ENCODE results near the gene PLCD1.
A peak's percentile ranks its signal among the peaks of the same experiment; 100 is the strongest.
"Not testable (repeated sequence)": the region's sequence is repeated elsewhere in the genome, so short reads cannot be mapped to it uniquely, and the experiment has no call there.

The PLCD1 gene

DNA sequence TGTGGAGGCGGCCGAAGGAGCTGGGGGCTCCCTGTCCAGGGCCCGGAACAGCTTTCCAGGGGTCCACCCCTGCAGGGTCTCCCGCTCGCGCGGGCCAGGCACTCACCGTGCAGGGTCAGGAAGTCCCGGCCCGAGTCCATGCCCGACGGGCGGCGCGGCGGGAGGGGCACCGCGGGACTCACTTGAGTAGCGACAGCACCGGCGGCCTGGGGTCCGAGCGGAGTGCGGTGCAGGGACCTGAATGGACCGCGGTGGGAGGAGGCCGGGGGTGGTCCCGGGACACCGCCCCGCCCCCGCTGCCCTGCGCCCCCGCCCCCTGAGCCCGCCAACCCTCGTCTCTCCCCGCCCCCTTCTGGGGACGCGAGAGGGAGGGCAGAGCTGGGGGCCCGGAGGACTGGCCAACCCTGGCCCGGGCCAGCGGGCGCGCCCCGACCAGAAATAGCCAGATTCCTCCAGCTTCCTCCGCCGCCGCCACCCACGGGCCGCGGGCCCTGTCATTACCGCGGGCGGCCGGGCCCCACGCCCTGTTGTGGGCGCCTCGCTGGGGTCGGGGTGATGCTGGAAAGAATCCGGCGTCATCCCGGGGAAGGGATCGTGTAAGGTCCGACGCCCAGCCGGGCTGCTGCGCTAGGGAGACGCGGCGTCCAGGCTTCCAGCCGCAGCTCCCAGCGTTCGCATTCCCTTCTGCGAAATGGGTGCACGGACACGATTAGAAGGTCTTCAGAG, at the start of gene PLCD1:
PLCD1 (minus strand) TSS at position 243 of the 726 bp plus-strand sequence; CDS start at position 140, 103 bp downstream.
- DNase-seq (ENCODE audit: low read depth) = no peak

DNA sequence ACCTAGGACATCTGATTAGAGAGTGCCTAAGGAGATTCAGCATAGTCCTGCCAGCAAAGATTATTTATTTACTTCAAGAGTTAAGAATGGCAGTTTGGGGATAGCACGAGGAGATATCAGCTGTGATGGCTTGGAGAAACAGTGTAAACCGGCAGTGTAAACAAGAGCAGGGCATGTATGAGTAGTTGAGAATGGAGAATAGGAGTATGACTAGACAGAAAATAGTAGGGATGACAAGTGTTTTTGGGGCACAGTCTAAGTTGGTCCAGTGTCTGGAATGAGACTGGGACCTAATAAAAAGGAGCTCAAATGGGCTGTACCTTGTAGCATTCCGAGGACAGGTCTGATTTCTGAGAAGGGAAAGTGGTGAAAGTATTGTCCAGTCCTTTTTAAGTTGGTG, 47.6 kb upstream of the PLCD1 start:
- not testable (repeated sequence) for DNase-seq (ENCODE audit: low read depth)

DNA sequence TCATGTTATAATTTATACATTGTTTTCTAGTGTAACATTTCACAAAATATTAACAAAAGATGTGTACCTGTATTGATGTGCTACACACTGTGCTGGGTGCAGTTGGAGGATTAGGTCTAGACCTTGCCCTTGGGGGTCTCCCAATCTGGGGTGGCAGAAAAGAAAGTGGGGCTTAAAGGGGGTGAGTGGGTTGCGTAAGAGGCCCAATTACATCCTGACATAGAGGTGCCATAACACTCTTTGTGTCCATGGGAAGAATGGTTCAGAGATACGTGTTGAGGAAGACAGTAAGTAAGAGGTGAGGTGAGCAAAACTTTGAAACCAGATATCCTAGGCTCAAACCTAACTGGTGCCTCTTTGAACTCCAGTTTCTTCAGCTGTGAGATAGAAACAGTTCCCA, 40.6 kb upstream of the PLCD1 start:
- no peak for DNase-seq (ENCODE audit: low read depth)

- no peak for DNase-seq (ENCODE audit: low read depth)
Measured at GRCh38 chr3:38067508-38068233, 38.2 kb upstream of the PLCD1 start.

- not testable (repeated sequence) for DNase-seq (ENCODE audit: low read depth)
Measured at GRCh38 chr3:38064453-38064852, 35.0 kb upstream of the PLCD1 start.

- DNase-seq (ENCODE audit: low read depth) = no peak
Measured at GRCh38 chr3:38062809-38063208, 33.4 kb upstream of the PLCD1 start.

DNA sequence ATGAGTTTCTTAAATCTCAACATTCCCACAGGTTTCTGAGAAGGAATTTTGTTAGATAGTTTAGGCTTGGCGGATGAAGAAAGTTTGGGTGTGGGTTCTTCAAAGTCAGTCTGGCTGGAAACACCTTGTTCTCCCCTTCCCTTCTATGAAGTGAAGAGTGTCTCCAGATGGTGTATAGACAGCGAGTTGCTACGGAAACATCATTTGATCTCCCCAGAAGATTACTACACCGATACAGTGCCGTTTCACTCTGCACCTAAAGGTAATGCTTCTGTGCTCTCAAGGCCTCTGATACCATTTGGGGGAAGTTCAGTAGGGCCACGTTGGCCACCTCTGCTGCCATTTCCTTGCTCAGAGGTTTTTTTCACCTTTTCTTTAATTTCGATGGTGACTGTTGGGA, 30.1 kb upstream of the PLCD1 start:
- no peak for DNase-seq (ENCODE audit: low read depth)

GRCh38 chr3:38059148-38059547, 29.7 kb upstream of the PLCD1 start:
- DNase-seq (ENCODE audit: low read depth) = no peak

- DNase-seq (ENCODE audit: low read depth) = no peak
Measured at GRCh38 chr3:38054499-38055001, 25.1 kb upstream of the PLCD1 start.

DNA sequence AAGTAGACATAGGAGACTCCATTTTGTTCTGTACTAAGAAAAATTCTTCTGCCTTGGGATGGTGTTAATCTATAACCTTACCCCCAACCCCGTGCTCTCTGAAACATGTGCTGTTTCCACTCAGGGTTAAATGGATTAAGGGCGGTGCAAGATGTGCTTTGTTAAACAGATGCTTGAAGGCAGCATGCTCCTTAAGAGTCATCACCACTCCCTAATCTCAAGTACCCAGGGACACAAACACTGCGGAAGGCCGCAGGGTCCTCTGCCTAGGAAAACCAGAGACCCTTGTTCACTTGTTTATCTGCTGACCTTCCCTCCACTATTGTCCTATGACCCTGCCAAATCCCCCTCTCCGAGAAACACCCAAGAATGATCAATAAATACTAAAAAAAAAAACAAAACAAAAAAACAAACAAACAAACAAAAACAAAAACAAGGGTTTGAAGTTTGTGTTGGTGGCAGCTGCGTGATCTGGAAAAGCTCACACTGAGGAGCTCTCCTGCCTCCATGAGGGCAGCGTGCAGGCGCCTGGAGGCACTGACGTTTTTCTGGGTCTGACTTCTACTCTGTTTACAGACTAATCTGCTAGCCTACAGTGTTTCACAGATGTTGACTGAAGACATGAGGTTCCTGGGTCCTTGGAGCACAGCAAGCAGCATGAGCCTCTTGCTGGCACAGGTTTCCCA, 24.5 kb upstream of the PLCD1 start:
- not testable (repeated sequence) for DNase-seq (ENCODE audit: low read depth)

- not testable (repeated sequence) for DNase-seq (ENCODE audit: low read depth)
Measured at GRCh38 chr3:38053286-38053685, 23.8 kb upstream of the PLCD1 start.

GRCh38 chr3:38051131-38051530, 21.7 kb upstream of the PLCD1 start:
- no peak for DNase-seq (ENCODE audit: low read depth)

- DNase-seq (ENCODE audit: low read depth) = no peak
Measured at GRCh38 chr3:38049358-38050126, 20.1 kb upstream of the PLCD1 start.

GRCh38 chr3:38047896-38048295, 18.5 kb upstream of the PLCD1 start:
- no peak for DNase-seq (ENCODE audit: low read depth)

DNA sequence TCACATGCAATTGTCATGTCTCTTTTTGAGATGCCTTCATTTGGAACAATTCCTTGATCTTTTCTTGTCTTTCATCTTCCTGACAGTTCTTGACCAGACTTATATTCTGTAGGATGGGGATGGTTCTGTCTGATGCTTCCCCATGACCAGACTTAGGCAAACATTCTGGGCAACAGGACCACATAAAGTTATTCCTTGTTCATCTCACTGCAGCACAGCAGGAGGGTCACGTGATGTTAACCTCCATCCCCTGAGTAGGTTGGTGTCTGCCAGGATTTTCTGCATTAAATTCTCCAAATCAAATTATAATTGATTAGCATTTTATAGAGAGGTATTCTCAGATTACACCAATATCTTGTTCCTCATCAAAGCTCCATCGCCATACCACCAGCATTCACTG, 17.4 kb upstream of the PLCD1 start:
- DNase-seq (ENCODE audit: low read depth) = no peak

- no peak for DNase-seq (ENCODE audit: low read depth)
Measured at GRCh38 chr3:38046027-38046426, 16.6 kb upstream of the PLCD1 start.

DNA sequence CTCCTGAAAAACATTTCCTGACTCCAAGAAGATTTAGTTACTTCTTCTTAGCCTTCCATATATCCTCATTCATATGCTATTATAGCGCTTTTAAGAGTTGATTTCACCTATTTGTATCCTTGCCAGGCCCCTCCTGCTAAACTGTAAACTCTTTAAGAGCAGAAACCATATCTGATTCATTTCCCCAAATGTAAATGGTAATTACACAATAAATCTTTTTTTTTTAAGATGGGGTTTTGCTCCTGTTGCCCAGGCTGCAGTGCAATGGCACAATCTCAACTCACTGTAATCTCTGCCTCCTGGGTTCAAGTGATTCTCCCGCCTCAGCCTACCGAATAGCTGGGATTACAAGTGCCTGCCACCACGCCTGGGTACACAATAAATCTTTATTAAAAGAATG, 14.0 kb upstream of the PLCD1 start:
- no peak for DNase-seq (ENCODE audit: low read depth)

- DNase-seq (ENCODE audit: low read depth) = no peak
Measured at GRCh38 chr3:38040401-38040800, 11.0 kb upstream of the PLCD1 start.

- peak; percentile 53 for DNase-seq (ENCODE audit: low read depth)
Measured at GRCh38 chr3:38039899-38040261, 10.4 kb upstream of the PLCD1 start.

- DNase-seq (ENCODE audit: low read depth) = peak; percentile 31
Measured at GRCh38 chr3:38039101-38039898, 9.9 kb upstream of the PLCD1 start, which contains the start of gene DLEC1. Gene DLEC1 (plus strand): TSS chr3:38039208. CDS start chr3:38039226, 18 bp downstream.

DNA sequence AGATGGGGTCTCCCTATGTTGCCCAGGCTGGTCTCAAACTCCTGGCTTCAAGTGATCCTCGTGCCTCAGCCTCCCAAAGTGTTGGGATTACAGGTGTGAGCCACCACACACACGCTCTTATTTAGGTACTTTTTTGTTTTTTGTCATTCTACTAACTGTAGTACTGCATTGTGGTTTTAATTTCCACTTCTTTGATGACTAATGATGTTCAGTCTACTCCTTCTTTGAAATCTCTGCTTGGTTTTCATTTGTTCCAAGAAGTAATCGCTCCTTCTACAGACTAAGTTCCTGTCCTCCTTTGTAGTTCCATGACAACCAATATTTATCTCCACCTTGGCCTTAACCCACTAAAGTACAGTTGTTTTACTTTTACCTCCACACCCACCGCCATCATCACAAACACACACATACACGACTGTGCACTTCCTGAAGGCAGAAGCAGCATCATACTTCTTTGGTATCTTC, 9.0 kb upstream of the PLCD1 start:
- no peak for DNase-seq (ENCODE audit: low read depth)

All from CMK (cell line).